GM18520 (cell line): ENCODE data around the gene RAPGEF2.
"Not testable (repeated sequence)": the region's sequence is repeated elsewhere in the genome, so short reads cannot be mapped to it uniquely, and the experiment has no call there.

Source experiments
- ATAC-seq: cut with Tn5 transposase; IDR thresholded peaks from one replicate; pipeline ENCODE4 v1.9.1; 2021; ENCODE audit not compliant: unreplicated experiment

RAPGEF2 gene

DNA sequence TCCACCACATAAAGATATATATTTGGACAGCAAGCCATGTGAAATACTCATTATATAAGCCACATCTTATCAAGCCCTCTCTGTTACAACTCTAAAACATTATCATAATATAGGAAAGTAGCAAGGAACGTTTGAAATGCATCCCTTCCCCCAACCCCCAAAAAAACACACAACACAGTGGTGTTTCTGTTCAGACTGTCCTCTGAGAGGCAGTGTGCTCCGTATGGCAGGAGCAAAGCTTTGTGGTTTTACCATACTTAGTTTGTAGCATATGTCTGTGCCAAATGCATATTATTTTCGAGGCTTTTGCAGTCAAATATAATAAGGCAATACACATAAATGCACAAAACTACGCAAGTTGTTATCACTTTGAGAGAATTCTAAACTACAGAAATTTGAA is 194.2 kb downstream of the RAPGEF2 start:
- ATAC-seq: no peak

DNA sequence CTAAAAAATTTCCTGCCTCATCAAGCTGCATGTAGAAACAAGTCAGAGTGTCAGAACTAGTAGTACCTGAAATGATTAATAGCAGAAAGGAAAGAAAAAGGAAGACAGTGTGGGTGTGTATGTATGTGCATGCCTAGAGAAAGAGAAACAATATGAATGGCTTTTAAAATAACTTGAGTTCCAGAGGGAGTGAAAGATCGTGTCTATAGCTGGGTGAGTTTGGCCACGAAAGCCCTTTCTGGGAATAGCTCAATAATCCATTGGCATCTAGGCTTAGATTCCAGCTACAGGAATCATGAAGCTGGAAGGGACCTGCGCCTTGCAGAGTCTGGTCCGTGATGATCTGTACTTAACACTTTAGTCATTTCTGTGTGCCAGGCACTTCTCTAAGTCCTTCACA is 195.6 kb downstream of the RAPGEF2 start:
- ATAC-seq: peak; percentile 73

DNA sequence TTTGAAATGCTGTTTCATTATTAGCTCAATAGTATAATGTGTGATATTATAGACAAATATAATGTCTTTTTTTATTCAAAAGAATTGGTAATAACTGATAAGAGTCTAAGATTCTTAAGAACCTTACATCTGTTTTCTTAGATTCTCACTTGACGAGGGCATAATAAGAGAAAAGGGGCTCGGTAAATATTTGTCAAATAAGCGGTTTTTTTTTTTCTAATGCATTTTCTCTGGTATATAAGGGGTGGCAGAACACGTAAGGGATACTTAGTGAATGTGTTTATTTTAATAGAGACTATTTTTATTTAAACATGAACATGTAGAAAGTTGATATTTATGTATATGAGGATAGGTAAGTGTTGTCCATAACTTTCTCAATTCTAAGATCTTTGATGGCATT is 200.6 kb downstream of the RAPGEF2 start:
- no peak for ATAC-seq

DNA sequence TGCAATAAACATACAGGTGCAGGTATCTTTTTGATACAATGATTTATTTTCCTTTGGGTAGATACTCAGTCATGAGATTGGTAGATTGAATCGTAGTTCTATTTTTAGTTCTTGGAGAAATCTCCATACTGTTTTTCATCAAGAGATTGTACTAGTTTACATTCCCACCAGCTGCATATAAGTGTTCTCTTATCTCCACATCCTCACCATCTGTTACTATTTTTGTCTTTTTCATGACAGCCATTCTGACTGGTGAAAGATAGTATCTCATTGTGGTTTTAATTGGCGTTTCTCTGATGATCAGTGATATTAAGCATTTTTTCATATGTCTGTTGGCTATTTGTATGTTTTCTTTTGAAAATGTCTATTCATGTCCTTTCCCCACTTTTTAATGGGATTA is 202.2 kb downstream of the RAPGEF2 start:
- no peak for ATAC-seq

DNA sequence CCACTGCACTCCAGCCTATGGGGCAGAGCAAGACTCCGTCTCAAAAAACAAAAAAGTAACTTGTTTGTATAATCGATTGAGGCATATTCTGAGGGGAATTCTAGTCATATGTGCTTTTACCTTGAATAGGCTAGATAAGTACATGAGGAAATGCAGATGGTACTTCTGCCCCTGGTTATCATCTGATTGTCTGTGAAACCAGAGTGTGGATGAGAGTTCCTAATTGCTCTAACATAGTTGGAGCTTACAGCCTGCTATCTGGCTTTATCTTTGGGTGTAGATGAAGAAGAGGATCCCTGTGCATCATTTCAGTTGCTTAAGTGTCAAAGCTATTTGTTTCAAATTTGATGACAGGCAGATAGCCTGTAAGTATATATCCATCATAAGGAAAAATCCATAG is 205.1 kb downstream of the RAPGEF2 start:
- no peak for ATAC-seq

DNA sequence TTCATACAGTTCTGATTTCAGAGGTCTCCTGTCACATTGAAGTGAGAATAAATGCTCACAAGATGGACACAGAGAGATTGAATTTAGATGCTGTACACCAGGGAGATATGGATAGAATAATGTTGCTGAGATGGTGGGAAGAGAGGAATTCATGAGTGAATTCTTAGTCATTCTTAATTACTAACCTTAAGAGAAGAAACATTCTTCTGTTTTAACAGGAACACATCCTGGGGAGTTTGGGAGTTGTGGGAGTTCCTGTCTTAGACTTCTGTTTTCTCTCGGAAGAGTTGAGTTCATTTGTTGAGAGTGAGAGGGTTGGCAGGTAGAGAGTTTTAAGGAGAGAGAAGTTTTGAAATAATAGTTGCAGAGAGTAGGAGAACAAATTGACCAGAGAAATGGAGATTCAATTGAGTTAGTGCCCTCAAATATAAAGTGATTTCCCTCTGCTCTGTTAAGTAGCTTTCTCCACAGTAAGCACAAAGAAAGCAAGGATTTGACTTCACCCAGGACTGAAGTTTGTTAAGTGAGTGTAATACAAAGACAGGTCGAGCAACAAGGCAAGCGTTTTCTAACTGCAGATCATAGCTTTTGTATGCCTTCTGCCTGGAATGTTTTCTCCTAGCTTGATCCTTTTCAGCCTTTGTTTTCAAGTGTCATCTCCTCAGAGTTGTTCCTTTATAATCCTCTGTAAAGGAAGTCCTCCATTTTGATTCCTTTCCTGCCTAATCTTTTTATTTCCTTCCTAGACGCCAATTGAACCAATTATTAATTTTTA is 205.9 kb downstream of the RAPGEF2 start:
- ATAC-seq: no peak

DNA sequence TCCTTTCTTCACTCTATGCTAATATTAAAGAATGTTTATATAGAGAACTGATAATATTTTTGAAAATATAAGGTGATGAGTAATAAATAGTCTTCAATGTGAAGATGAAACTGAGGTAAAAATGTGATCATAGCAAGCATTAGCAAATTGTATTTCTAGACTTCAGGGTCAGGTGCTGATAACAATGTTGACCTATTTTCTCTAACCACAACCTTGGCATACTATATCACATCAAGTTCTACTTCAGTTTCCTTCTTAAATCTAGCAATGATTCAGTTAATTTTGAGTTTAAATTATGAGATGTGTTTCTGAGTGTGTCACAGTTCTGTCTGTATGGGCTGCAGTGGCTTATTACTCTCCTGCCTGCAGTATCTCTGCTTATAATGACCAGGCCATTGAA is 209.4 kb downstream of the RAPGEF2 start:
- peak; percentile 42 for ATAC-seq

DNA sequence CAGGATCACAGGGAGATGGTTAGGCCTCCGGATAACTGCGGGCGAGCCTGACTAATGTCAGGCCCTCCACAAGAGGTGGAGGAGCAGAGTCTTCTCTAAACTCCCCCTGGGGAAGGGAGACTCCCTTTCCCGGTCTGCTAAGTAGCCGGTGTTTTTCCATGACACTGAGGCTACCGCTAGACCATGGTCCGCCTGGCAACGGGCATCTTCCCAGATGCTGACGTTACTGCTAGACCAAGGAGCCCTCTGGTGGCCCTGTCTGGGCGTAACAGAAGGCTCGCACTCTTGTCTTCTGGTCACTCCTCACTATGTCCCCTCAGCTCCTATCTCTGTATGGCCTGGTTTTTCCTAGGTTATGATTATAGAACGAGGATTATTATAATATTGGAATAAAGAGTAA is 213.0 kb downstream of the RAPGEF2 start:
- ATAC-seq: not testable (repeated sequence)

DNA sequence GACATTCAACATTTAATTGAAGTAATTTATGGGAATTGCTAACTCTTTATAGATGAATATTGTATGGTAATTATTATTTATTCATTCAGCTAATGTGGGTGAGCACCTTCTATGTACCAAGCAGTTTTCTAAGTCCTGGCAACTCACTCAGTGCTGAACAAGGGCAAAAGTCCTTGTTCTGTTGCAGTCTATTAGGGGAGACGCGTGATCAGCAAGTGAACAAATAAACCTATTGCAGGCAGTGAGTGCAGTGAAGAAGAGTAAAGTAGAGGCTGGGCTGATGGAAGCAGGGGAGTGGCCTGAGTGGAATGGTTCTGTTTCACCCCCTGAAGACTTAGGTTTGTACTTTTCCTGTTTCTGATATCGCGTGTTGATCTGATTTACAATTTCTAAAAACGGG is 214.3 kb downstream of the RAPGEF2 start:
- no peak for ATAC-seq

DNA sequence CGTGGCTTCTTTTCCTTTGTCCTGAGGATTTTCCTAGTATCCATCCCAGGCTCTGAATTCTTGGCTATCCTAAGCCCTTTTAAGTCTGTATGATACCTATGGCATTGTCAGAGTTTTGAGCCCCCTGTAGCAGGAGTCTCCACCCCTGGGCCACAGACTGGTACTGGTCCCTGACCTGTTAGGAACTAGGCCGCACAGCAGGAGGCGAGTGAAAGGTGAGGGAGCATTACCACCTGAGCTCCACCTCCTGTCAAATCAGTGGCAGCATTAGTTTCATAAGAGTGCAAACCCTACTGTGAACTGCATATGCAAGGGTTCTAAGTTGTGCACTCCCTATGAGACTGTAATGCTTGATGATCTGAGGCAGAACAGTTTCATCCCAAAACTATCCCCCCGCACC is 216.1 kb downstream of the RAPGEF2 start:
- no peak for ATAC-seq

DNA sequence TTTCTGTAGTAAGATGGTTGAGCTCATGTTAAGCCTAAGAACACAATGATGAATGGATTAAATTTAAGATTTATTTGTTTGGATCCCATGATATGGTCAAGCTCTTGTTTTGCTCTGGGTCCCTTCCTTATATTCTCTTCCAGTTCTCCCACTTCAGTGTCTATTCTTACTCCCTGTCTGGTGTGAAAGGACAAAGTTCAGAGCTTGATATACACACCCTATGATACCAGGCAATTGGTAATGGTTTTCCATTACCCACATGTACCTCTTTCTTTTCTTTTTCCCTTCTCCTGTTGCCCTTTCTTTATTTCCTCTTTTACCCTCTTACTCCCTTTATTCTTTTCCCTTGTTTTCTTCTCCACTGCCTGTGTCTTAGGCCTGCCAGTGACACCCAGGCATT is 223.6 kb downstream of the RAPGEF2 start:
- no peak for ATAC-seq

DNA sequence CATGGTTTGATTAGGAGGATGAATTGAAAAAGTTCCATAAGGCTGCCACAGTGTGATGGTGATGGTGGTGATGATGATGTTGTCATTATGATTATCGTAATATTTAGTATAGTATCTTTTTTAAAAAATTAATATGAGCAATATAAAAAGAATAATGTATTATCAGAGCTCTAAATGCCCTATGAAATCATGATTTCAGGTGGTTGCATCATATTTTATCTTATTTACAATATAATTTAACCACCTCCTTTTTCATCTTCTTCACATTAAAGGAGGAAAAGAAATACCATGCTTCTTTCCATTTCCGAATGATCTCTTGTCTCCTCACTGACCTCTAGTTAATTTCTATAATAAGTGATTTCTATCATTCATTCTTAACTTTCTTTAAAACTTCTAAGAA is 225.9 kb downstream of the RAPGEF2 start:
- ATAC-seq: no peak

DNA sequence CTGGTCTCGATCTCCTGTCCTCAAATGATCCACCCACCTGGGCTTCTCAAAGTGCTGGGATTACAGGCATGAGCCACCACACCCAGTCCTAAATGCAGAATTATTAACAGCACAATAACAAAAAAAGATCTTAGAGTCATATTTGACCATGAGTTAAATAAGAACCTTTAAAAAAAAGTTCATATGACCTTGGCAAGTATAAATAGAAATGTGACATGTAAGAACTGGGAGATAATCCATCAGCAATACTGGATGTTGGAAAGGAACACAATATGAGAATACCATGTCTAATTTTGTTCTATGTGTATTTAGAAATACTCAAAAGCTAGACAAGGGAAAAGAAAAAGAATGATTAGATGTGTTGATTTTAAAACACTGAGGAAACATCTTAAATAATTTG is 231.6 kb downstream of the RAPGEF2 start:
- no peak for ATAC-seq

DNA sequence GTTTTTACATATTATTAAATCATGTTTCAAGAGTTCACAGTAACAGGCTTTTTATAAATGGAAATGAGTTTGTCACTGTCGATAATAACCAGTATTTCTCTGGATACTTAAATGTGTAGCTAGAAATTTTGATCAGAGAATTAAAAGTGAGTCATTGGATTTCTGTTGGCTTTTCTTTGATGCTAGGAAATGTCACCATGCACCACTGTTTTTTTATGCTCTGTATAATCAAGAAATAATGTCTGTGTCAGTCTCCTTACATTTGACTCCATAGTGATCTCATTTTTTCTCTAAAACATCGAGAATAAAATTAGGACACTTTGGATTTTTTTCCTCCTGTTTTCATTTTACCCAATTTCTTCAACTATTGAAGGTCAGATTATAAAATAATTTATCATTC is 234.2 kb downstream of the RAPGEF2 start:
- ATAC-seq: no peak

DNA sequence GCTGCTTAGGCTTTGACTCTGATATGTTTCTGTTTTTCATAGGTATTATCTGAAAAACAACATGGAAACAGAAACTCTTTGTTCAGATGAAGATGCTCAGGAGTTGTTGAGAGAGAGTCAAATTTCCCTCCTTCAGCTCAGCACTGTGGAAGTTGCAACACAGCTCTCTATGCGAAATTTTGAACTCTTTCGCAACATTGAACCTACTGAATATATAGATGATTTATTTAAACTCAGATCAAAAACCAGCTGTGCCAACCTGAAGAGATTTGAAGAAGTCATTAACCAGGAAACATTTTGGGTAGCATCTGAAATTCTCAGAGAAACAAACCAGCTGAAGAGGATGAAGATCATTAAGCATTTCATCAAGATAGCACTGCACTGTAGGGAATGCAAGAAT is 238.6 kb downstream of the RAPGEF2 start:
- no peak for ATAC-seq

DNA sequence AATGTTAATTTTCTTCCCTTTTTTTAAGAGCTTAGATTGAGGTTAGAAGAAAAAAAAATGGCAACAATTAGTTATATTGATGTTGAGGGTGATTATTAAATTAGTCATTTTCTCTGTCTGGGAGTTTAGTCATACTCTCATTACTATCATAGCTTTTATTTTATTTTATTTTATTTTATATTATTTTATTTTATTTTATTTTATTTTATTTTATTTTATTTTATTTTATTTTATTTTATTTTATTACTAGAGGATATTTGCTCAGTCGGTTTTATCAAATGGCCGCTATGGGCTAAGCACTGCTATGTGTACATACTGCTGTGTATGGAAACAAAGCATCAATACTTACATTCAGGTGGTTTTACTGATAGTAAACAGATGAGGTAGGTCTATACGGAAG is 239.5 kb downstream of the RAPGEF2 start:
- no peak for ATAC-seq

DNA sequence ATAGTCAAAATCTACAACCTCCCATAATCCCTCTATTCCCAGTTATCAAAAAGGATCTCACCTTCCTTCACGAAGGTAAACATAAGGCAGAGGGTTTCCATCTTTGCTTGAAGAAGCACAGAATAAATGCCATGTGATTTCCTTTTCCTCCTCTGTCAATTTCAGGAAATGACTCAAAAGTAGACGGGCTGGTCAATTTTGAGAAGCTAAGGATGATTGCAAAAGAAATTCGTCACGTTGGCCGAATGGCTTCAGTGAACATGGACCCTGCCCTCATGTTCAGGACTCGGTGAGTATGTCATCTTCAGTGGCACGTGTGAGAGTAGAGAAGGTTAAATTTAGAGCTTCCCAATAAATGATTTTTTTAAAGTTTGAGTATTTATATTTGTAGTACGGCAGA is 240.2 kb downstream of the RAPGEF2 start:
- no peak for ATAC-seq

DNA sequence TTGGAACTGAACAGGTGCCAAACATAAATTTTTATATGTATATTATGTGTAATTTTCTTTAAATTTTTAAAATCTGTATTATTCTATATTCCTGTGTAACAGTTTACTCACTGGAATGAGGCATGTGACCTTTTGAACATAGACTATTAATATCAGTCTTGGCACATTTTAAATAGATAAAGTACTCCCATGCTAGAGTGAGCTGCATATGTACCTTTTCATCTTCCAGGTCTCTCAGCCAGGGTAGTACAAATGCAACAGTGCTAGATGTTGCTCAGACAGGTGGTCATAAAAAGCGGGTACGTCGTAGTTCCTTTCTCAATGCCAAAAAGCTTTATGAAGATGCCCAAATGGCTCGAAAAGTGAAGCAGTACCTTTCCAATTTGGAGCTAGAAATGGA is 242.0 kb downstream of the RAPGEF2 start:
- ATAC-seq: no peak

DNA sequence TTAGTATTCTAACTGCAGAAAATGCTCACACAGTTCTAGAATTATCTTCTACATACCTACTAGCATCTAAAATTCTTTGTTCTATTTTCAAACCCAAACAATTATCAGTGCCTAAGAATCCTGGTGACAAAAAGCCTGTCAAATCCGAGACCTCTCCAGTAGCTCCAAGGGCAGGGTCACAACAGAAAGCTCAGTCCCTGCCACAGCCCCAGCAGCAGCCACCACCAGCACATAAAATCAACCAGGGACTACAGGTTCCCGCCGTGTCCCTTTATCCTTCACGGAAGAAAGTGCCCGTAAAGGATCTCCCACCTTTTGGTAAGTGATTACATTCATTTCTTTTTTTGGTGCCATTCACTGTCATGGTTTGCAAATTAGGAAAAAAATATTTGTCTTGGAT is 243.8 kb downstream of the RAPGEF2 start:
- no peak for ATAC-seq

DNA sequence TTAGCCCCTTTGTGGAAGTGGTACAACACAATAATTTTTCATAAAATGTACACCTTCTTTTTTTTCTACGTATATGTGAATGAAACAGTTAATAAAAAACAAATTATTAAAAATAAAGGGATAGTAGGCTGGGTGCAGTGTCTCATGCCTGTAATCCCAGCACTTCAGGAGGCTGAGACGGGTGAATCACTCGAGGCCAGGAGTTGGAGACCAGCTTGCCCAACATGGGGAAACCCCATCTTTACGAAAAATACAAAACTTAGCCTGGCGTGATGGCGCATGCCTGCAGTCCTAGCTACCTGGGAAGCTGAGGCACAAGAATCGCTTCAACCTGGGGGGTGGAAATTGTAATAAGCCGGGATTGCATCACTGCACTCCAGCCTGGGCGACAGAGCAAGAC is 244.9 kb downstream of the RAPGEF2 start:
- ATAC-seq: no peak

DNA sequence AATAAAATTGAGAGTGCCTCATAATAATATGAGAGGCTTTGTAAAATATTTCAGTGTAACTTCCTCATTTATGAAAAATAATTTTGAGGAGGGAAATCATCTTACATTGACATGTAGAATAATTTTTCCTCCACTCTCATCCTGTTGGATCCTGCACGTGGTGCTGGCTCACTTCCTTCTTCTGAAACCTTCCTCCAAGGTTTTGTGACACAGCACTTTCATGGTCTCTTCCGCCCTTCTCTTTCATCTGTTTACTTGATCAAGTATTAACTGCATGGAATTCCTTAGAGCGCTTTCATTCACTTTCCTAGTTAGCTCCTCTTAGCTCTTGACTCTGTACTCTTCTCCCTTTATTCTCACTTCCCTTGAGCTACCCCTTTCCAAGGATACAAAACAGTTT is 246.5 kb downstream of the RAPGEF2 start:
- ATAC-seq: no peak

DNA sequence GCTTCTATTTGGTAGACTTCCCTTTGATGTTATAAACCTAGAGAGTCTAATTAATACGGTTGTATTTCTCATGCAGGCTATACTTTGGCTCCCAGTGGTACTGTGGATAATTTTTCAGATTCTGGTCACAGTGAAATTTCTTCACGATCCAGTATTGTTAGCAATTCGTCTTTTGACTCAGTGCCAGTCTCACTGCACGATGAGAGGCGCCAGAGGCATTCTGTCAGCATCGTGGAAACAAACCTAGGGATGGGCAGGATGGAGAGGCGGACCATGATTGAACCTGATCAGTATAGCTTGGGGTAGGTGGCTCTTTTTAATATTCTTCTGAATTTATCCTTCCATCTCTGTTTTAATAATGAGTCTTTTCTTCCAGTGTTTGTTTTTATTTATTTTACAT is 249.7 kb downstream of the RAPGEF2 start:
- ATAC-seq: no peak

DNA sequence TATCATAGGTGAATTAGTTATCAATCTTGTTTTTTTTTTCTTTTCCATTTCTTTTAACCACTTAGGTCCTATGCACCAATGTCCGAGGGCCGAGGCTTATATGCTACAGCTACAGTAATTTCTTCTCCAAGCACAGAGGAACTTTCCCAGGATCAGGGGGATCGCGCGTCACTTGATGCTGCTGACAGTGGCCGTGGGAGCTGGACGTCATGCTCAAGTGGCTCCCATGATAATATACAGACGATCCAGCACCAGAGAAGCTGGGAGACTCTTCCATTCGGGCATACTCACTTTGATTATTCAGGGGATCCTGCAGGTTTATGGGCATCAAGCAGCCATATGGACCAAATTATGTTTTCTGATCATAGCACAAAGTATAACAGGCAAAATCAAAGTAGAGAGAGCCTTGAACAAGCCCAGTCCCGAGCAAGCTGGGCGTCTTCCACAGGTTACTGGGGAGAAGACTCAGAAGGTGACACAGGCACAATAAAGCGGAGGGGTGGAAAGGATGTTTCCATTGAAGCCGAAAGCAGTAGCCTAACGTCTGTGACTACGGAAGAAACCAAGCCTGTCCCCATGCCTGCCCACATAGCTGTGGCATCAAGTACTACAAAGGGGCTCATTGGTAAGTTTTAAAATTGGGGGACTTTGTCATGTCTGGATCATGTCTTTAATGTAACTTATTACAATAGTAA is 250.7 kb downstream of the RAPGEF2 start:
- ATAC-seq: no peak
